HCT116 (cell line): ENCODE measurements around the gene MSI2. TPM values are rescaled to one million over a fixed set of nuclear protein-coding genes. Genes with fewer than 3 reads are reported as not detected.

Experiments
- ATAC-seq: fragments of 200-7000 bp; cut with Tn5 transposase; 2 replicates; pipeline ENCODE4 v1.9.1; 2020; ENCODE audit warnings: mild to moderate bottlenecking, moderate library complexity
- BruUV-seq: library from RNA; stranded (reverse); fragments of 400-500 nt; replicated peaks from 2 replicates; lab custom pipeline; 2021; lab: Mats Ljungman, UMichigan
- CTCF ChIA-PET: fragments of 300-600 bp; sonication (Branson Sonifier 250); formaldehyde crosslinking; loops from one replicate; lab custom pipeline; 2021; ENCODE audit warnings: antibody characterized with exemption; lab: Charles Lee
- POLR2A ChIA-PET: fragments of 300-600, 350-600 bp; sonication (Branson Sonifier 250); formaldehyde crosslinking; loops from one replicate; lab custom pipeline; 2021; ENCODE audit warnings: antibody characterized with exemption; lab: Charles Lee
- RAD21 ChIA-PET, 2 experiments: fragments of 300-600 bp; sonication (Branson Sonifier 250); formaldehyde crosslinking; loops; one replicate each; lab custom pipeline; 2023; ENCODE audit warnings: low total read pairs in 2 of 2; ENCODE audit not compliant: uncharacterized antibody in 2 of 2, unreplicated experiment in 2 of 2, low non-redundant PET in 1 of 2; lab: Charles Lee
- DNase-seq: peaks from one replicate; pipeline ENCODE4 v3.0.0-alpha.2; 2010; ENCODE audit warnings: low read depth, low spot score
- H2AFZ ChIP-seq: fragments of 200-600 bp; shearing (Covaris generic), sonication (generic); 2 replicates; pipeline ENCODE4 v1.6.1; 2017; ENCODE audit warnings: low read depth, mixed run types, mixed read lengths, antibody characterized with exemption, low read length; ENCODE audit not compliant: poor library complexity, severe bottlenecking
- H3K27ac ChIP-seq: 2 replicates; pipeline ENCODE4 v1.5.1; 2012; ENCODE audit warnings: low read depth, low read length
- H3K27me3 ChIP-seq: fragments of 200-600 bp; sonication (generic); 2 replicates; pipeline ENCODE4 v1.6.1; 2016; ENCODE audit warnings: mixed run types, low read length, mixed read lengths; ENCODE audit not compliant: insufficient read depth
- H3K36me3 ChIP-seq, 2 experiments: fragments of 200-500 bp in 1 of 2; fragments of 200-600 bp in 1 of 2; sonication (Bioruptor generic) in 1 of 2; sonication (generic) in 1 of 2; 2 replicates each; pipeline versions ENCODE4 v1.5.1 to v1.6.1; 2014 to 2016; ENCODE audit warnings: low read length in 2 of 2, inconsistent platforms in 1 of 2, mixed read lengths in 1 of 2, mixed run types in 1 of 2; ENCODE audit not compliant: insufficient read depth in 2 of 2, control insufficient read depth in 1 of 2
- H3K4me1 ChIP-seq, 2 experiments: fragments of 200-600 bp in 1 of 2; sonication (generic) in 1 of 2; 2 replicates each; pipeline versions ENCODE4 v1.5.1 to v1.6.1; 2012 to 2017; ENCODE audit warnings: low read length in 2 of 2, inconsistent platforms in 1 of 2, mild to moderate bottlenecking in 1 of 2, mixed read lengths in 1 of 2, mixed run types in 1 of 2, moderate library complexity in 1 of 2; ENCODE audit not compliant: insufficient read depth in 2 of 2, control insufficient read depth in 1 of 2
- H3K4me2 ChIP-seq: fragments of 200-600 bp; sonication (generic); 2 replicates; pipeline ENCODE4 v1.6.1; 2017; ENCODE audit warnings: mixed run types, low read length, mixed read lengths
- H3K4me3 ChIP-seq, 2 experiments: fragments of 200-600 bp in 1 of 2; sonication (generic) in 1 of 2; replicated peaks in 1 of 2; 2 replicates each; pipeline ENCODE4 v1.5.1; 2011 to 2016; ENCODE audit warnings: low read length in 2 of 2, control low read depth in 1 of 2, low read depth in 1 of 2, mild to moderate bottlenecking in 1 of 2, mixed read lengths in 1 of 2, mixed run types in 1 of 2
- H3K79me2 ChIP-seq: fragments of 200-600 bp; sonication (generic); 2 replicates; pipeline ENCODE4 v1.6.1; 2017; ENCODE audit warnings: mild to moderate bottlenecking, mixed run types, low read length, moderate library complexity, mixed read lengths; ENCODE audit not compliant: insufficient read depth
- H3K9ac ChIP-seq: fragments of 200-600 bp; sonication (generic); 2 replicates; pipeline ENCODE4 v1.6.1; 2016; ENCODE audit warnings: low read length, mixed read lengths
- H3K9me2 ChIP-seq: fragments of 200-600 bp; sonication (generic), shearing (Covaris generic); 2 replicates; pipeline ENCODE4 v1.6.1; 2017; ENCODE audit warnings: mixed run types, mild to moderate bottlenecking, moderate library complexity; ENCODE audit not compliant: insufficient read depth
- H3K9me3 ChIP-seq, 2 experiments: fragments of 200-500 bp in 1 of 2; fragments of 200-600 bp in 1 of 2; sonication (Bioruptor generic) in 1 of 2; sonication (generic) in 1 of 2; 2 replicates each; pipeline ENCODE4 v1.6.1; 2014 to 2017; ENCODE audit warnings: low read length in 2 of 2, mixed read lengths in 2 of 2, inconsistent platforms in 1 of 2, low read depth in 1 of 2, mild to moderate bottlenecking in 1 of 2, mixed run types in 1 of 2, moderate library complexity in 1 of 2; ENCODE audit not compliant: control insufficient read depth in 1 of 2, insufficient read depth in 1 of 2
- H4K20me1 ChIP-seq: fragments of 200-600 bp; sonication (generic), shearing (Covaris generic); 2 replicates; pipeline ENCODE4 v1.6.1; 2017; ENCODE audit warnings: mixed run types, mild to moderate bottlenecking, moderate library complexity; ENCODE audit not compliant: insufficient read depth
- ELF1 ChIP-seq: IDR thresholded peaks from 2 replicates; pipeline ENCODE4 v1.6.1; 2012; ENCODE audit warnings: low read depth, borderline replicate concordance
- EZH2 ChIP-seq: fragments of 200-600 bp; sonication (generic); IDR thresholded peaks from 2 replicates; pipeline ENCODE4 v1.6.1; 2017; ENCODE audit warnings: antibody characterized with exemption, mixed run types
- EZH2phosphoT487 ChIP-seq: fragments of 200-600 bp; IDR thresholded peaks from 2 replicates; pipeline ENCODE4 v1.6.1; 2018; ENCODE audit warnings: antibody characterized with exemption, borderline replicate concordance
- SIN3A ChIP-seq: IDR thresholded peaks from 2 replicates; pipeline ENCODE4 v1.6.1; 2012; ENCODE audit warnings: low read depth
- SRF ChIP-seq: IDR thresholded peaks from 2 replicates; pipeline ENCODE4 v1.6.1; 2012; ENCODE audit warnings: low read depth
- TCF7L2 ChIP-seq: IDR thresholded peaks from 2 replicates; pipeline ENCODE4 v1.7.0; 2011; ENCODE audit warnings: borderline replicate concordance, inconsistent platforms; ENCODE audit not compliant: insufficient read depth, insufficient read length; ENCODE audit errors: extremely low read depth
- ZFX ChIP-seq: fragments of 450-650 bp; IDR thresholded peaks from 2 replicates; pipeline ENCODE4 v1.6.1; 2017
- ZNF274 ChIP-seq: fragments of 200-500 bp; sonication (Bioruptor generic); IDR thresholded peaks from 2 replicates; pipeline ENCODE4 v1.6.1; 2014; ENCODE audit warnings: mild to moderate bottlenecking, low read depth, low read length, inconsistent platforms
- intact Hi-C: fragments of 100-400 bp; cut with micrococcal nuclease; formaldehyde crosslinking; loops from 2 replicates; pipeline ENCODE4 v1.10.0; 2022
- total RNA-seq: library from RNA; stranded (reverse); gene quantifications from one replicate; pipeline ENCODE4 v1.2.1, GENCODE V29; 2021; ENCODE audit not compliant: unreplicated experiment
- TF ChIP-seq, protein P1 (sequence below), 3 experiments: fragments of 200-600 bp in 1 of 3; sonication (generic) in 1 of 3; IDR thresholded peaks in 2 of 3; conservative IDR thresholded peaks in 1 of 3; 2 replicates each; pipeline ENCODE4 v1.5.1; 2012 to 2017; ENCODE audit warnings: low read depth in 2 of 3, low read length in 2 of 3, antibody characterized with exemption in 1 of 3, borderline replicate concordance in 1 of 3, control low read depth in 1 of 3, mild to moderate bottlenecking in 1 of 3, mixed read lengths in 1 of 3, mixed run types in 1 of 3, moderate library complexity in 1 of 3; ENCODE audit not compliant: insufficient read depth in 1 of 3
- TF ChIP-seq, protein P2 (sequence below): IDR thresholded peaks from 2 replicates; pipeline ENCODE4 v1.6.1; 2012

Gene MSI2
- total RNA-seq, 1 experiment from 2014 or later, result 137 TPM

DNA sequence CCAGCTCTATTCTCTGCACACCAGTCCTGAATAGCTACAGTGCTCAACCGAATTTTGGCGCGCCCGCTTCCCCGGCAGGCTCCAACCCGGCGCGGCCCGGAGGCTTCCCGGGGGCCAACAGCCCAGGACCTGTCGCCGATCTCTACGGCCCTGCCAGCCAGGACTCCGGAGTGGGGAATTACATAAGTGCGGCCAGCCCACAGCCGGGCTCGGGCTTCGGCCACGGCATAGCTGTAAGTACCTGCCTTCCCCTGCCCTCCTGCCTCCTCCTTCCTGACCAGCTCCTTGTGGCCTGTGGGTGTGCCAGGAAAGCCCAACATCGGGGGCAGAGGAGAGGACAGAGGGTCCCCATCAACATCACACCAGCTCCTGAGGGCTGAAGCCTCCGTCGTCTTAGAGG lies 418.6 kb downstream of the MSI2 start:
- ChIA-PET POLR2A (no interaction called here), CTCF (no interaction called here), RAD21 (no interaction called here)
- DNase-seq (no peak), ATAC-seq (no peak)
- Histone ChIP-seq H4K20me1 (no peaks in the 10 kb centered on the region), H3K79me2 (no peaks in the 10 kb centered on the region), H3K36me3 (no peaks in the 10 kb centered on the region; a peak in 1 of 4 replicates), H3K27ac (no peak overlapping the region), H3K27me3 (no peaks in the 10 kb centered on the region), H3K4me3 (no peak overlapping the region), H3K9ac (no peak overlapping the region), H3K4me2 (no peak overlapping the region), H3K4me1 (peaks cover 0 to 3% of the 10 kb centered on the region in 2 experiments; a peak in 1 of 4 replicates), H2AFZ (no peak overlapping the region), H3K9me3 (no peaks in the 10 kb centered on the region), H3K9me2 (no peaks in the 10 kb centered on the region)
- TF ChIP-seq ZFX, result no peak
- no TSS peak for BruUV-seq
- intact Hi-C loops, result loop anchor here (5.0 kb wide), 1 partner anchor 437 kb away; no protein-coding TSS in a partner anchor

DNA sequence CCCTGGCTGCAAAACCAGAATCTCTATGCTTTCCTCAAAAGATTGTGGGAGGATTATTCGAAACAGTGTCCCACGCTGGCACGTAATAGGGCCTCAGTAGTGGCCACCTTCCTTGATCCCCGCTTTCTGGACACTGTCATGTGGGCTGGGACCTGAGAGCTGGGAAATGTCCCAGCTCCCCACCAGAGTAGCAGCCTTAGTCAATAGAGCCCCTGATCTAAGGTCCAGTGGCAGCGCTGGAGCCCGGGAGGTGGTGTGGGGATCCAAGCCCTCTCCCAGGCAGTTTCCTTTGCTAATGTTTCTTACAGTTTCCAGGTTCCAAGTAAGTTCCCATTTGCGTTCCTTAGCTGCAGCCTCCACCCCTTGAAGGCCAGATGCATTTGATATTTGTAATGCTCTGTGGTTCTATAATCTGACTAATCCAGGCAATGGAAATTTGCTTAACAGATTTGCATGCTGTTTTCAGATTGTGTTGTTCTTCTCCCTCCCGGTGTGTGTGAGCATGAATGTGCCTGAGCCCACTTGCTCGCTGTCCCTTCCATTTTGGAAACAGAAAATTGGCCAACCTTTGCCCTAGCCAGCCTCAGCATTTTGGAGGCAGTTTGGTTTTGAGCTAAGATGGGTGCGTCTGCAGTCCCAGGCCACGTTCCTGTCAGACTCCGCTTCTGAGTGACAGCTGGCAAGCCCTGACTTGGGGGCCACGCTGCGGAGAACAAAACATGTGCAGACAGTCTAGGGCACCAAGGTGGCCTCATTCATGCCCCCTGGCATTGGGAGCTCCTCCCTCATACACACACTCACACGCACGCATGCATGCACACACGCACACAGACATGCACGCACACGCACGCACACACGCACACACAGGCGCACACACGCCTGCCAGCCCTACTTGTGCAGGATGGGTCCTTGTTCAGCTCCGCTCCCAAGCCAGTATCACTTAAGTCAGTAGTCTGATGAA lies 419.4 kb downstream of the MSI2 start:
- no peak overlapping the region for H3K9ac ChIP-seq
- TF ChIP-seq, protein P1, sequence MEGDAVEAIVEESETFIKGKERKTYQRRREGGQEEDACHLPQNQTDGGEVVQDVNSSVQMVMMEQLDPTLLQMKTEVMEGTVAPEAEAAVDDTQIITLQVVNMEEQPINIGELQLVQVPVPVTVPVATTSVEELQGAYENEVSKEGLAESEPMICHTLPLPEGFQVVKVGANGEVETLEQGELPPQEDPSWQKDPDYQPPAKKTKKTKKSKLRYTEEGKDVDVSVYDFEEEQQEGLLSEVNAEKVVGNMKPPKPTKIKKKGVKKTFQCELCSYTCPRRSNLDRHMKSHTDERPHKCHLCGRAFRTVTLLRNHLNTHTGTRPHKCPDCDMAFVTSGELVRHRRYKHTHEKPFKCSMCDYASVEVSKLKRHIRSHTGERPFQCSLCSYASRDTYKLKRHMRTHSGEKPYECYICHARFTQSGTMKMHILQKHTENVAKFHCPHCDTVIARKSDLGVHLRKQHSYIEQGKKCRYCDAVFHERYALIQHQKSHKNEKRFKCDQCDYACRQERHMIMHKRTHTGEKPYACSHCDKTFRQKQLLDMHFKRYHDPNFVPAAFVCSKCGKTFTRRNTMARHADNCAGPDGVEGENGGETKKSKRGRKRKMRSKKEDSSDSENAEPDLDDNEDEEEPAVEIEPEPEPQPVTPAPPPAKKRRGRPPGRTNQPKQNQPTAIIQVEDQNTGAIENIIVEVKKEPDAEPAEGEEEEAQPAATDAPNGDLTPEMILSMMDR (IDR thresholded peaks at IDR 0.05 in 2 of 3, conservative IDR thresholded peaks at IDR 0.05 in 1 of 3; ENCODE audit: borderline replicate concordance in 1 of 3, insufficient read depth in 1 of 3, low read depth in 2 of 3, low read length in 2 of 3), result no peak
- TF ChIP-seq EZH2 (no peak), EZH2phosphoT487 (no peak), SRF (no peak), TCF7L2 (no peak), SIN3A (no peak), ZNF274 (no peak), ELF1 (no peak)
- TF ChIP-seq, protein P2, sequence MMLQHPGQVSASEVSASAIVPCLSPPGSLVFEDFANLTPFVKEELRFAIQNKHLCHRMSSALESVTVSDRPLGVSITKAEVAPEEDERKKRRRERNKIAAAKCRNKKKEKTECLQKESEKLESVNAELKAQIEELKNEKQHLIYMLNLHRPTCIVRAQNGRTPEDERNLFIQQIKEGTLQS, result no peak
- no peaks in the 10 kb centered on the region for H4K20me1 ChIP-seq
- ChIA-PET POLR2A (no interaction called here), CTCF (no interaction called here), RAD21 (no interaction called here)
- H3K9me3 ChIP-seq, result no peaks in the 10 kb centered on the region
- H3K27me3 ChIP-seq, result no peaks in the 10 kb centered on the region
- H3K9me2 ChIP-seq, result no peaks in the 10 kb centered on the region
- H2AFZ ChIP-seq, result no peak overlapping the region
- ATAC-seq (no peak), DNase-seq (no peak)
- H3K36me3 ChIP-seq, result no peaks in the 10 kb centered on the region; a peak in 1 of 4 replicates
- intact Hi-C loops, result no loop called here
- H3K4me3 ChIP-seq, result no peak overlapping the region
- no peaks in the 10 kb centered on the region for H3K79me2 ChIP-seq
- H3K4me1 ChIP-seq, result peaks cover 0 to 3% of the 10 kb centered on the region in 2 experiments; a peak in 1 of 4 replicates
- H3K27ac ChIP-seq, result no peak overlapping the region
- no TSS peak for BruUV-seq
- H3K4me2 ChIP-seq, result no peak overlapping the region
